DND-41 (cell line): Measurements from ENCODE around the gene ZNF574.

Source experiments
- CTCF ChIP-seq: IDR thresholded peaks from 2 replicates; pipeline ENCODE4 v1.5.1; 2012; ENCODE audit warnings: borderline replicate concordance, low read length, moderate library complexity, mild to moderate bottlenecking; ENCODE audit not compliant: poor library complexity, severe bottlenecking; ENCODE audit errors: extremely low read depth
- EZH2 ChIP-seq: IDR thresholded peaks from 3 replicates; pipeline ENCODE4 v1.6.1; 2012; ENCODE audit warnings: borderline replicate concordance, low read depth, mild to moderate bottlenecking, moderate library complexity, low read length, inconsistent platforms; ENCODE audit not compliant: severe bottlenecking

DNA sequence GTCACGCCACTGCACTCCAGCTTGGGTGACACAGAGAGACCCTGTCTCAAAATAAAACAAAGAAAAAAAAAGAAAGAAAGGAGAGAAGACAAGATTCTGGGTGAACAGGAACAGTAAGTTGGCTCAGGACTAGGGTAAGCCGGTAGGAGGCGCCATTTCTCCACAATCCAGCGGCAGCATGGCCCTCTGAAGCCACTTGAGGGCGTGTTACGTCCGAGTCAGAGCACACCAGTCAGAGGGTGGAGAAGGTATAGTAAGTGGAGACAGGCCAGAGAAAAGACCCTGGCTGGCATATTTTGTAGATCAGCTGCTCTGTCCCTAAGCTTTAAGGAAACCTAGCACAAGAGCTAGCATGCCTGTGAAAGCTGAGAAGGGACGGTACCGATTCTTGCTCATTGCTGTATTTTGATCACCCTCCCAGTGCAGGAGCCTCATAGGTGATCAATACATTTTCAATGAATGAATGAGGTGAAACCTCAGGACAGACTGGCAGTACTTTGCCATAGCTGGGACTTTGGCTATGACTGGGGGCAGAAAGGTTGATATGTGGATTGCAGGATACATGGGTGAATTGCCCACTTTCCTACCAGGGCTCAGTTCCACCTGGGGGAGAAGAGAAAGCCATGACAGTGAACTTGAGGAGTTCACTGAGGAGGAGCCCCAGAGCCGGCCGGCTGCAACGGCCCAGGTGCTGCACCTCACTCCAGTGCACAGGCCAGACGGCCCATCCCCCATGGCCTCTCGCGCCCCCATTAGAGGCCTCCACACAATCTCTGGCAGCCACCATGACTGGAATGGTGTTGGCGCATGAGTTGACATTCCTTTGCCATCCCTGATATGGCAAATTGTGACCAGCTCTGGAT lies 32.8 kb downstream of the ZNF574 start:
- TF ChIP-seq CTCF (peak; percentile 100), EZH2 (no peak)
